Smooth muscle cell of the umbilical artery (primary cell): ENCODE results near the gene CASP12. TPM values are rescaled to one million over a fixed set of nuclear protein-coding genes. Genes with fewer than 3 reads are reported as not detected.

Experiments
- total RNA-seq: library from RNA; depleted of rRNA; stranded (reverse); fragments of >200 nt; gene quantifications from 2 replicates; pipeline ENCODE4 v1.2.3, GENCODE V29; 2014

CASP12 gene
- not detected in 2 replicates for total RNA-seq

DNA sequence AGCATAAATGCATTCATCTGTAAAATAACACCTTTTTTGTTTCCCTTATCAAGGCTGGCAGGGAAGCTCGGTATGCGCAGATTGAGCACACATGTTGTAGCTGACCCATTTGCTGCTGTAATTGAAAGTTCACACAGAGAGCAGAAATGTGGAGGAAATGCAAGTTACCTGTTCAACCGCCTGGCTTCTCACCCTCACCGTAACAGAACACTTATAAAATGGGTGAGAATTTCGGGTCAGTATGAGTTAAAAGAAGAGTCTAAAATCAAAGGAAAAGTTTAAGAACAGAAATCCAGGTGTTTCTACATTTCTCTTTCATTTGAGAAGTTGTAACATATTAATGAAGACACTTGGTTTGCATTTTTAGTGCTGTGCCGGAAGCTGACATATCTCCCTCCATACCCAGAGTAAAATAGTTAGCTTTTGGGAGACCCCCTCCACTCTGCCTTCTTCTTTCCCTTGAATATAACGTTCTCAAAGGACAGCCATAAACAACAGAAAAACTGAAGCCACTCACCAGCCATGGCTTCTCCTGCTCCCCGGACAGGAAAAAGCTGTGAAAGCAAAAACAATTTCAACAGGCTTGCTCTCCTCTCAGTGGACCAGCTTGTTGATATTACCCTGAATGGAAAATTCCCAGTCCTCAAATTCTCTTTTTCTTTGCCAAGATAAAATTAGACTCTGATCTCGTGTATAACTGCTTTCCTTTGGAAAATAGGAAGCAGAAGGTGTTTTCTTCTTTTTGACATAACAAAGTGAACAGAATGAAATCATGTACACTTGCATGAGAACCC lies at the start of gene CASP12:
Gene CASP12, minus strand, starts transcription at position 570 of the 794 bp plus-strand sequence.

Other genes with a start within 250 kb of the CASP12 start
- gene CASP4, start 70.1 kb upstream of the CASP12 start, total RNA-seq, result 92.0 and 188 TPM in 2 replicates
- not detected in 2 replicates for gene CASP5, start 124.7 kb upstream of the CASP12 start, total RNA-seq
- gene CASP1, start 136.7 kb upstream of the CASP12 start, total RNA-seq, result 8.8 and 14.8 TPM in 2 replicates
- 2.0 and 6.5 TPM in 2 replicates for gene CARD16, start 146.9 kb upstream of the CASP12 start, total RNA-seq
- gene CARD18, start 241.3 kb upstream of the CASP12 start, total RNA-seq, result not detected in 2 replicates